Fibroblast of the aortic adventitia (primary cell): ENCODE data around the gene SRP19. TPM values are rescaled to one million over a fixed set of nuclear protein-coding genes. Genes with fewer than 3 reads are reported as not detected.

ENCODE experiments used
- DNase-seq: peaks from one replicate; pipeline ENCODE4 v3.0.0-alpha.2; 2010; ENCODE audit warnings: low read depth
- H3K4me3 ChIP-seq: 2 replicates; pipeline ENCODE4 v1.5.1; 2011; ENCODE audit warnings: low read depth, mild to moderate bottlenecking, control low read depth, low read length, moderate library complexity
- CTCF ChIP-seq: IDR thresholded peaks from 2 replicates; pipeline ENCODE4 v1.5.1; 2011; ENCODE audit warnings: mild to moderate bottlenecking, low read length, control low read depth, inconsistent platforms; ENCODE audit not compliant: insufficient read depth
- total RNA-seq: library from RNA; depleted of rRNA; stranded (reverse); fragments of >200 nt; gene quantifications from 2 replicates; pipeline ENCODE4 v1.2.3, GENCODE V29; 2012; ENCODE audit warnings: low replicate concordance

Gene SRP19
- total RNA-seq, 1 donor: 88.2 TPM

GRCh38 chr5:112915831-112916230, 54.7 kb downstream of the SRP19 start:
- TF ChIP-seq CTCF: no peak
- no peak for DNase-seq
- no peak overlapping the region for H3K4me3 ChIP-seq

GRCh38 chr5:112917453-112917995, 56.4 kb downstream of the SRP19 start:
- no peak for DNase-seq
- H3K4me3 ChIP-seq: no peak overlapping the region

GRCh38 chr5:112918136-112918535, 57.0 kb downstream of the SRP19 start:
- no peak for DNase-seq

More at GRCh38 chr5:112917453-112917995, 56.4 kb downstream of the SRP19 start:
- TF ChIP-seq CTCF: no peak

GRCh38 chr5:112918679-112919078, 57.6 kb downstream of the SRP19 start:
- TF ChIP-seq CTCF: no peak
- H3K4me3 ChIP-seq: no peak overlapping the region
- DNase-seq: no peak

More at GRCh38 chr5:112918136-112918535, 57.0 kb downstream of the SRP19 start:
- H3K4me3 ChIP-seq: no peak overlapping the region
- TF ChIP-seq CTCF: no peak

Other genes with a start within 250 kb of the SRP19 start
- 61.7 and 63.9 TPM in 2 replicates for gene APC, start 123.4 kb upstream of the SRP19 start, total RNA-seq
- gene REEP5, start 60.9 kb downstream of the SRP19 start, total RNA-seq: 20.8 and 60.0 TPM in 2 replicates
- gene DCP2, start 115.5 kb downstream of the SRP19 start, total RNA-seq: 34.4 and 112 TPM in 2 replicates